K562 (cell line): ENCODE data around the gene SNX20. TPM values are rescaled to one million over a fixed set of nuclear protein-coding genes. Genes with fewer than 3 reads are reported as not detected.

ENCODE experiments used
- ATAC-seq: fragments of 200-7000 bp; cut with Tn5 transposase; 3 replicates; pipeline ENCODE4 v1.9.1; 2020; ENCODE audit warnings: moderate library complexity
- BruUV-seq: library from RNA; stranded (reverse); fragments of 400-500 nt; replicated peaks from 2 replicates; lab custom pipeline; 2021; lab: Mats Ljungman, UMichigan
- CTCF ChIA-PET: fragments of 300-600 bp; formaldehyde crosslinking; extraction: SDS; loops from one replicate; lab custom pipeline; 2021; ENCODE audit warnings: low intra/inter-chr PET ratio; lab: Yijun Ruan, JAX
- POLR2A ChIA-PET: fragments of 300-600, 350-650 bp; sonication (Branson Sonifier 250); formaldehyde crosslinking; extraction: SDS; loops from one replicate; lab custom pipeline; 2021; ENCODE audit warnings: antibody characterized with exemption, inconsistent platforms; lab: Yijun Ruan, JAX
- DNase-seq, 4 experiments: peaks; one replicate each; pipeline versions ENCODE4 v3.0.0 to v3.0.0-alpha.2; 2011 to 2018; ENCODE audit warnings: low spot score in 3 of 4, mixed read lengths in 3 of 4; ENCODE audit errors: extremely low read depth in 1 of 4
- FAIRE-seq: peaks from 2 replicates; lab custom pipeline; 2011; peaks lifted over from hg19 to GRCh38; lab: Jason Lieb, UNC
- H2AFZ ChIP-seq: 2 replicates; pipeline ENCODE4 v1.6.0; 2011; ENCODE audit warnings: low read depth, low read length, control low read depth, inconsistent platforms
- H3K27ac ChIP-seq: fragments of 200-600 bp; 3 replicates; pipeline ENCODE4 v1.8.0; 2011; ENCODE audit warnings: low read depth, mild to moderate bottlenecking, control low read depth, inconsistent platforms, low read length, moderate library complexity, mixed read lengths; ENCODE audit errors: extremely low read depth
- H3K27me3 ChIP-seq, 2 experiments: fragments of 300-600 bp in 1 of 2; 2 replicates in 1 of 2; 3 replicates in 1 of 2; pipeline versions ENCODE4 v1.6.0 to v1.8.0; 2011; ENCODE audit warnings: inconsistent platforms in 2 of 2, low read length in 2 of 2, mild to moderate bottlenecking in 1 of 2, mixed read lengths in 1 of 2, moderate library complexity in 1 of 2; ENCODE audit not compliant: control insufficient read depth in 2 of 2, insufficient read depth in 2 of 2
- H3K36me3 ChIP-seq: fragments of 300-600 bp; 3 replicates; pipeline ENCODE4 v1.8.0; 2011; ENCODE audit warnings: mild to moderate bottlenecking, low read length, inconsistent platforms; ENCODE audit not compliant: control insufficient read depth, insufficient read depth
- H3K4me1 ChIP-seq, 2 experiments: fragments of 200-600 bp in 1 of 2; replicated peaks in 1 of 2; 2 replicates in 1 of 2; 3 replicates in 1 of 2; pipeline versions ENCODE4 v1.5.1 to v1.8.0; 2011; ENCODE audit warnings: inconsistent platforms in 2 of 2, low read length in 2 of 2, mild to moderate bottlenecking in 1 of 2, mixed read lengths in 1 of 2, moderate library complexity in 1 of 2; ENCODE audit not compliant: control insufficient read depth in 2 of 2, insufficient read depth in 2 of 2
- H3K4me2 ChIP-seq: 2 replicates; pipeline ENCODE4 v1.6.1; 2011; ENCODE audit warnings: low read length, control low read depth, inconsistent platforms, mixed read lengths; ENCODE audit not compliant: insufficient read depth
- H3K4me3 ChIP-seq: fragments of 200-600 bp; sonication (generic), shearing (Covaris generic); 2 replicates; pipeline ENCODE4 v1.5.1; 2016; ENCODE audit warnings: control low read depth, inconsistent platforms
- H3K79me2 ChIP-seq: fragments of 200-600 bp; 3 replicates; pipeline ENCODE4 v1.8.0; 2011; ENCODE audit warnings: low read length, inconsistent platforms; ENCODE audit not compliant: control insufficient read depth, insufficient read depth
- H3K9ac ChIP-seq, 2 experiments: 2 replicates each; pipeline versions ENCODE4 v1.6.0 to v1.6.1; 2011; ENCODE audit warnings: low read depth in 2 of 2, low read length in 2 of 2, control low read depth in 1 of 2, inconsistent platforms in 1 of 2, mild to moderate bottlenecking in 1 of 2, mixed read lengths in 1 of 2; ENCODE audit not compliant: insufficient read depth in 1 of 2
- H3K9me1 ChIP-seq: one replicate; pipeline ENCODE4 v1.6.0; 2011; ENCODE audit warnings: inconsistent platforms, mild to moderate bottlenecking, low read length, moderate library complexity; ENCODE audit not compliant: control insufficient read depth, insufficient read depth
- H3K9me3 ChIP-seq: replicated peaks from 2 replicates; pipeline ENCODE4 v1.5.1; 2011; ENCODE audit warnings: low read depth, low read length, inconsistent platforms; ENCODE audit not compliant: control insufficient read depth, insufficient read depth
- H4K20me1 ChIP-seq: replicated peaks from 2 replicates; pipeline ENCODE4 v1.6.1; 2011; ENCODE audit warnings: low read length, inconsistent platforms, mixed read lengths; ENCODE audit not compliant: control insufficient read depth, insufficient read depth
- KAT8 ChIP-seq: fragments of 450-650 bp; IDR thresholded peaks from 2 replicates; pipeline ENCODE4 v1.6.1; 2016; ENCODE audit warnings: low read depth, mild to moderate bottlenecking
- MIER1 ChIP-seq: fragments of 450-650 bp; IDR thresholded peaks from 2 replicates; pipeline ENCODE4 v1.6.1; 2016; ENCODE audit warnings: antibody characterized with exemption, mild to moderate bottlenecking, low read depth
- NR2C1 ChIP-seq, 2 experiments: fragments of 450-650 bp; IDR thresholded peaks; 2 replicates each; pipeline ENCODE4 v1.6.1; 2017; ENCODE audit warnings: mild to moderate bottlenecking in 2 of 2, antibody characterized with exemption in 1 of 2, inconsistent platforms in 1 of 2, missing compliant biosample characterization in 1 of 2, missing genetic modification characterization in 1 of 2
- SRSF7 ChIP-seq: fragments of 200-400 bp; formaldehyde crosslinking; optimal IDR thresholded peaks from 2 replicates; pipeline ENCODE3; 2017; ENCODE audit warnings: mild to moderate bottlenecking, low read depth, low read length
- ZFX ChIP-seq: sonication (generic); formaldehyde crosslinking; IDR thresholded peaks from 2 replicates; pipeline ENCODE4 v1.8.0; 2022; ENCODE audit warnings: mild to moderate bottlenecking, missing genetic modification reagents, moderate library complexity
- ZNF449 ChIP-seq: fragments of 250-450 bp; sonication (Bioruptor Pico); IDR thresholded peaks from 2 replicates; pipeline ENCODE4 v1.8.0; 2022; ENCODE audit warnings: moderate library complexity, mild to moderate bottlenecking, inconsistent platforms
- ZNF518B ChIP-seq: fragments of 250-450 bp; sonication (Bioruptor Pico); IDR thresholded peaks from 2 replicates; pipeline ENCODE4 v1.5.0; 2021; ENCODE audit warnings: mild to moderate bottlenecking, moderate library complexity
- ZNF780A ChIP-seq: fragments of 250-450 bp; sonication (Bioruptor Pico); IDR thresholded peaks from 2 replicates; pipeline ENCODE4 v1.5.0; 2021; ENCODE audit warnings: mild to moderate bottlenecking
- WGBS: fragments of 100-300 bp; shearing (Covaris generic); methylation state at CpG from one replicate; pipeline ENCODE4 v1.1.6; 2016; ENCODE audit warnings: low coverage, mixed read lengths; ENCODE audit not compliant: insufficient coverage; ENCODE audit errors: missing lambda C conversion rate; 5-methylcytosine and 5-hydroxymethylcytosine counted together
- in situ Hi-C: fragments of 300-500 bp; cut with MboI; formaldehyde crosslinking; loops from 4 replicates; pipeline ENCODE4 v1.15.0; 2018; ENCODE audit warnings: inconsistent platforms, mixed read lengths
- intact Hi-C: fragments of 100-400 bp; cut with micrococcal nuclease; formaldehyde crosslinking; loops from 2 replicates; pipeline ENCODE4 v1.14.2; 2022
- polyA plus RNA-seq, 8 experiments: library from polyadenylated mRNA; depleted of rRNA in 4 of 8; stranded (reverse) in 5 of 8; unstranded in 3 of 8; fragments of >200 nt; fragmentation: Nextera tagmentation in 2 of 8; fragmentation: Illumina TruSeq in 1 of 8; extraction: Ambion mirVana in 2 of 8; extraction: Trizol in 1 of 8; gene quantifications; 2 replicates each; pipeline versions ENCODE4 v1.2.1 to v1.2.3, GENCODE V29; 2011 to 2014; ENCODE audit warnings: inconsistent platforms in 1 of 8, missing spikeins in 1 of 8
- total RNA-seq, 7 experiments: library from RNA; depleted of rRNA in 6 of 7; stranded (reverse); fragments of >200 nt in 6 of 7; fragmentation: Illumina TruSeq in 2 of 7; extraction: Trizol in 2 of 7; gene quantifications; 2 replicates each; pipeline versions ENCODE4 v1.2.1 to v1.2.3, GENCODE V29; 2011 to 2021; ENCODE audit warnings: low replicate concordance in 1 of 7

SNX20 gene
- total and polyA plus RNA-seq, 9 of the 15 experiments (the other 6 are each of a cell fraction or from before 2014, with no cell fraction given), result 0.04 to 0.07 TPM; not detected in 7

GRCh38 chr16:50640919-50641817 lies 39.9 kb downstream of the SNX20 start:
- no TSS peak for BruUV-seq
- peaks cover 8 to 43% of the 10 kb centered on the region in 2 experiments for H3K27me3 ChIP-seq
- intact Hi-C loops (no loop called here), in situ Hi-C loops (no loop called here)
- H3K4me2 ChIP-seq, result no peak overlapping the region
- ChIA-PET POLR2A (no interaction called here), CTCF (no interaction called here)
- no peak overlapping the region for H2AFZ ChIP-seq
- H3K9me1 ChIP-seq, result no peaks in the 10 kb centered on the region
- ATAC-seq (no peak), FAIRE-seq (no peak), DNase-seq (no peak)
- no peaks in the 10 kb centered on the region for H3K4me1 ChIP-seq
- H3K36me3 ChIP-seq, result no peaks in the 10 kb centered on the region
- H3K27ac ChIP-seq, result no peak overlapping the region
- no peak overlapping the region for H3K4me3 ChIP-seq
- 0% methylated on average over 15 of the region's 15 CpGs for WGBS
- H3K9ac ChIP-seq, result no peak overlapping the region
- H4K20me1 ChIP-seq, result 0 out of 2 replicates have a peak, but pooled peaks cover 5% of the 10 kb centered on the region
- no peaks in the 10 kb centered on the region for H3K79me2 ChIP-seq
- no peaks in the 10 kb centered on the region for H3K9me3 ChIP-seq
- TF ChIP-seq ZFX (CRISPR knock-in tag) (no peak), SRSF7 (no peak), NR2C1 (IDR thresholded peaks at IDR 0.05) (no peak), NR2C1 (tag; IDR thresholded peaks at IDR 0.05) (no peak), ZNF518B (CRISPR knock-in tag) (no peak), ZNF780A (CRISPR knock-in tag) (no peak), KAT8 (no peak), MIER1 (no peak), ZNF449 (CRISPR knock-in tag) (no peak)
